Osteoblast (primary cell): ENCODE measurements around the gene CPN2. TPM values are rescaled to one million over a fixed set of nuclear protein-coding genes. Genes with fewer than 3 reads are reported as not detected.

ENCODE experiments used
- DNase-seq: peaks from one replicate; pipeline ENCODE4 v3.0.0; 2011; ENCODE audit warnings: low spot score, mixed read lengths; ENCODE audit not compliant: insufficient read length; ENCODE audit errors: missing footprints
- H2AFZ ChIP-seq: 2 replicates; pipeline ENCODE4 v1.6.0; 2011; ENCODE audit warnings: mild to moderate bottlenecking, low read length
- H3K27ac ChIP-seq: 2 replicates; pipeline ENCODE4 v1.5.1; 2011; ENCODE audit warnings: mild to moderate bottlenecking, low read depth, low read length, moderate library complexity
- H3K27me3 ChIP-seq: 2 replicates; pipeline ENCODE4 v1.6.0; 2012; ENCODE audit warnings: mild to moderate bottlenecking, control low read depth, inconsistent platforms, low read length, moderate library complexity; ENCODE audit not compliant: insufficient read depth
- H3K36me3 ChIP-seq: 2 replicates; pipeline ENCODE4 v1.5.1; 2011; ENCODE audit warnings: mild to moderate bottlenecking, low read length, control low read depth, moderate library complexity; ENCODE audit not compliant: insufficient read depth
- H3K4me1 ChIP-seq: 2 replicates; pipeline ENCODE4 v1.5.1; 2011; ENCODE audit warnings: mild to moderate bottlenecking, low read length, control low read depth, moderate library complexity; ENCODE audit not compliant: insufficient read depth
- H3K4me2 ChIP-seq: 2 replicates; pipeline ENCODE4 v1.6.0; 2011; ENCODE audit warnings: mild to moderate bottlenecking, low read length; ENCODE audit not compliant: insufficient read depth
- H3K4me3 ChIP-seq: fragments of 200-600 bp; sonication (generic); 3 replicates; pipeline ENCODE4 v1.5.1; 2012; ENCODE audit warnings: mild to moderate bottlenecking, low read length, inconsistent platforms; ENCODE audit not compliant: insufficient read depth
- H3K79me2 ChIP-seq: 2 replicates; pipeline ENCODE4 v1.6.0; 2012; ENCODE audit warnings: mild to moderate bottlenecking, low read length, control low read depth, inconsistent platforms; ENCODE audit not compliant: insufficient read depth
- H3K9me3 ChIP-seq: 2 replicates; pipeline ENCODE4 v1.5.1; 2011; ENCODE audit warnings: low read depth, low read length, control low read depth
- H4K20me1 ChIP-seq: 2 replicates; pipeline ENCODE4 v1.6.0; 2012; ENCODE audit warnings: mild to moderate bottlenecking, low read length, control low read depth; ENCODE audit not compliant: insufficient read depth
- CTCF ChIP-seq: IDR thresholded peaks from 2 replicates; pipeline ENCODE4 v1.5.1; 2011; ENCODE audit warnings: mild to moderate bottlenecking, low read depth, low read length, moderate library complexity; ENCODE audit errors: extremely low read depth
- total RNA-seq: library from RNA; depleted of rRNA; stranded (reverse); fragments of >200 nt; gene quantifications from 2 replicates; pipeline ENCODE4 v1.2.3, GENCODE V29; 2012

Gene CPN2
- total RNA-seq, 1 donor = under 0.01 TPM

GRCh38 chr3:194310060-194310835, 40.9 kb downstream of the CPN2 start:
- Histone ChIP-seq H3K4me2 (no peak overlapping the region), H3K9me3 (no peaks in the 10 kb centered on the region), H3K27me3 (peaks cover 80% of the 10 kb centered on the region), H3K27ac (no peak overlapping the region), H2AFZ (no peak overlapping the region), H4K20me1 (no peaks in the 10 kb centered on the region), H3K36me3 (no peaks in the 10 kb centered on the region), H3K4me1 (peaks cover 4% of the 10 kb centered on the region), H3K4me3 (no peak overlapping the region), H3K79me2 (no peaks in the 10 kb centered on the region)
- no peak for DNase-seq
- no peak for TF ChIP-seq CTCF

- H2AFZ ChIP-seq = no peak overlapping the region
- no peaks in the 10 kb centered on the region for H3K79me2 ChIP-seq
- H3K27ac ChIP-seq = no peak overlapping the region
- H3K9me3 ChIP-seq = no peaks in the 10 kb centered on the region
- H3K4me1 ChIP-seq = no peaks in the 10 kb centered on the region
- no peaks in the 10 kb centered on the region for H3K36me3 ChIP-seq
- no peak for TF ChIP-seq CTCF
- H3K27me3 ChIP-seq = peaks cover 74% of the 10 kb centered on the region
- H3K4me2 ChIP-seq = no peak overlapping the region
- no peaks in the 10 kb centered on the region for H4K20me1 ChIP-seq
- DNase-seq = no peak
- H3K4me3 ChIP-seq = no peak overlapping the region
Measured at GRCh38 chr3:194308601-194309449, 42.3 kb downstream of the CPN2 start.

GRCh38 chr3:194307849-194308248, 43.3 kb downstream of the CPN2 start:
- no peak overlapping the region for H3K4me2 ChIP-seq
- no peaks in the 10 kb centered on the region for H3K79me2 ChIP-seq
- H3K27me3 ChIP-seq = peaks cover 74% of the 10 kb centered on the region
- H3K4me3 ChIP-seq = no peak overlapping the region
- H3K4me1 ChIP-seq = no peaks in the 10 kb centered on the region
- H4K20me1 ChIP-seq = no peaks in the 10 kb centered on the region
- no peak for TF ChIP-seq CTCF
- no peaks in the 10 kb centered on the region for H3K9me3 ChIP-seq
- H3K36me3 ChIP-seq = no peaks in the 10 kb centered on the region
- H3K27ac ChIP-seq = no peak overlapping the region
- H2AFZ ChIP-seq = no peak overlapping the region
- no peak for DNase-seq
